Esophagus muscularis mucosa (tissue), 4 donors: Measurements from ENCODE around the gene P2RY8.

Experiments used
- CTCF ChIP-seq, 3 experiments: fragments of 200-600 bp in 2 of 3; fragments of 450-650 bp in 1 of 3; sonication (generic) in 2 of 3; IDR thresholded peaks; one replicate each; pipeline ENCODE4 v1.5.1; 2017 to 2019; ENCODE audit warnings: antibody characterized with exemption in 3 of 3, mild to moderate bottlenecking in 2 of 3, moderate library complexity in 1 of 3
- EP300 ChIP-seq: sonication (generic); formaldehyde crosslinking; IDR thresholded peaks from one replicate; pipeline ENCODE4 v1.6.1; 2017; ENCODE audit warnings: antibody characterized with exemption
- POLR2A ChIP-seq: fragments of 450-650 bp; IDR thresholded peaks from one replicate; pipeline ENCODE4 v1.6.1; 2017; ENCODE audit warnings: antibody characterized with exemption, moderate library complexity, mild to moderate bottlenecking, low read depth
- POLR2AphosphoS5 ChIP-seq, 2 donors: sonication (generic); formaldehyde crosslinking; IDR thresholded peaks; one replicate each; pipeline ENCODE4 v1.6.1; 2017; ENCODE audit warnings: antibody characterized with exemption in 2 of 2

- TF ChIP-seq POLR2AphosphoS5 (IDR thresholded peaks at IDR 0.05), result no peak
- TF ChIP-seq POLR2A, result no peak
- TF ChIP-seq CTCF (IDR thresholded peaks at IDR 0.05), result no peak
- no peak for TF ChIP-seq EP300
Measured at GRCh38 chrX:1443496-1444075, 93.4 kb downstream of the P2RY8 start.
